Left renal cortex interstitium (tissue), 4 donors: ENCODE results near the gene CBX3. TPM values are rescaled to one million over a fixed set of nuclear protein-coding genes. Genes with fewer than 3 reads are reported as not detected.
"Not testable (repeated sequence)": the region's sequence is repeated elsewhere in the genome, so short reads cannot be mapped to it uniquely, and the experiment has no call there.

Experiments used
- DNase-seq, 4 donors: peaks; one replicate each; pipeline ENCODE4 v3.0.0-alpha.2; 2013; ENCODE audit warnings: low read depth in 4 of 4, low spot score in 2 of 4, missing footprints in 1 of 4
- polyA plus RNA-seq, 4 donors: library from polyadenylated mRNA; unstranded; fragments of 120-200 nt; gene quantifications; one replicate each; pipeline ENCODE4 v1.2.1, GENCODE V29; 2013; ENCODE audit not compliant: insufficient read length in 4 of 4

Gene CBX3
- polyA plus RNA-seq: 100 to 1,000 TPM; 300 to 352 (median 326) TPM

GRCh38 chr7:26201247-26202018 lies at the start of gene CBX3:
TSS of gene CBX3 (plus strand) at chr7:26201745. CDS start at chr7:26202999, 1,254 bp downstream.
- DNase-seq: peak in 1 of 4 donors; percentile 65

- peak in 1 of 4 donors; percentile 39 for DNase-seq
These were observed 49.4 kb upstream of the CBX3 start, which contains the start of gene NFE2L3 for GRCh38 chr7:26151953-26152781. TSS of gene NFE2L3 (plus strand) at chr7:26152198. CDS start at chr7:26152499, 301 bp downstream.

- not testable (repeated sequence) for DNase-seq
These were observed 48.7 kb upstream of the CBX3 start for GRCh38 chr7:26152782-26153240.

- no peak for DNase-seq
These were observed 48.2 kb upstream of the CBX3 start for GRCh38 chr7:26153241-26153822.

- DNase-seq: no peak
These were observed 47.4 kb upstream of the CBX3 start for GRCh38 chr7:26153823-26154783.

GRCh38 chr7:26155531-26156375 lies 45.8 kb upstream of the CBX3 start:
- no peak for DNase-seq

GRCh38 chr7:26156451-26157420 lies 44.8 kb upstream of the CBX3 start:
- no peak for DNase-seq

GRCh38 chr7:26157520-26158105 lies 43.9 kb upstream of the CBX3 start:
- DNase-seq: no peak

GRCh38 chr7:26159243-26159642 lies 42.3 kb upstream of the CBX3 start:
- no peak for DNase-seq

GRCh38 chr7:26160896-26161295 lies 40.6 kb upstream of the CBX3 start:
- no peak for DNase-seq

GRCh38 chr7:26162431-26162830 lies 39.1 kb upstream of the CBX3 start:
- no peak for DNase-seq

- not testable (repeated sequence) for DNase-seq
These were observed 37.7 kb upstream of the CBX3 start for GRCh38 chr7:26163804-26164203.

- DNase-seq: no peak
These were observed 35.4 kb upstream of the CBX3 start for GRCh38 chr7:26165950-26166683.

- DNase-seq: no peak
These were observed 34.8 kb upstream of the CBX3 start for GRCh38 chr7:26166684-26167266.

- DNase-seq: no peak
These were observed 34.1 kb upstream of the CBX3 start for GRCh38 chr7:26167303-26167934.

- no peak for DNase-seq
These were observed 33.0 kb upstream of the CBX3 start for GRCh38 chr7:26168458-26169023.
